ENCODE results near the gene LYPD8.

Gene LYPD8

DNA sequence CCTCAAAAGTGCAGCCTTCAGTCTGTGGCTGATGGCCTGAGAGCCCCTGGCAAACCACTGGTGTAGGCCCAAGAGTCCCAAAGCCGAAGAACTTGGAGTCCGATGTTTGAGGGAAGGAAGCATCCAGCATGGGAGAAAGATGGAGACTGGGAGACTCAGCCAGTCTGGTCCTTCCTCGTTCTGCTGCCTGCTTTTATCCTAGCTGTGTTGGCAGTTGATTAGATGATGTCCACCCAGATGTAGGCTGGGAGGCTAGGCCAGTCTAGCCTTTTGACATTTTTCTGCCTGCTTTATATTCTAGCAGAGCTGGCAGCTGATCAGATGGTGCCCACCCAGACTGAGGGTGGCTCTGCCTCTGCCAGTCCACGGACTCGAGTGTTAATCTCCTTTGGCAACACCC lies 1.1 kb upstream of the LYPD8 start:
- no peak for DNase-seq

DNA sequence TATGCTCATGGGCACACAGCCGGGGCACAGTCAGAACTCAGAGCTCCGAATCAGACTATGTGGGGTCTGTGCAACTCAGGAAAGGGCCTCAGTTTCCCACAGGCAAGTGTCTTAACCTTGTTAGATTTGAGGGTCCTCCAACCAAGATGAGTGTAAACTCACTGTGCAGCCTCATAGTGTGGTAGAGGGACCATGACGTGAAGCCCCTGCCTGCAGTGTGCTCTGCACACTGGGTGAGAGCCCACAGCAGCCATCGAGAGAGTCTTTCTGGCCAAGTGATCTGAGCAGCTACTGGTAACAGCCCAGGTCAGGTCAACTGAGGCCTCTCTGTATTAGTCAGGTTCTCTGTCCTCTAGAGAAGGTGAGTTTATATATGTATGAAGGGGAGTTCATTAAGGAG lies 592 bp upstream of the LYPD8 start:
- no peak for DNase-seq

DNA sequence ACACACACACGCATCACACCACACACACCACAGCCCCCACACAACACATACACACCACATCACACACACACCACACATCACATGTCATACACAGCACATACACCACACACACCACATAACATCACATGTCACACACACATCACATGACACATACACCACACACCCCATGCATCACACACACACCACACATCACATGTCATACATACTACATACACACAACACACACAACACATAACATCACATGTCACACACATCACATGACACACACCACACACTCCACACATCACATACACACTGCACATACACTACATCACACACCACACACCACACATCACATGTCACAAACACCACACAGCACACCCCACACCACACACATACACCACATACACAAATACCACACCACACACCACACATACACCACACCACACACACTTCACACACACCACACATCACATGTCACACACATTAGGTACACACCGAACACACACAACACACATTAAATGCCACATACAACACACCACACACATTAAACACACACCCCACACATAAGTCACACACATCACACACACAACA lies 1.8 kb downstream of the LYPD8 start:
- no peak for DNase-seq

DNA sequence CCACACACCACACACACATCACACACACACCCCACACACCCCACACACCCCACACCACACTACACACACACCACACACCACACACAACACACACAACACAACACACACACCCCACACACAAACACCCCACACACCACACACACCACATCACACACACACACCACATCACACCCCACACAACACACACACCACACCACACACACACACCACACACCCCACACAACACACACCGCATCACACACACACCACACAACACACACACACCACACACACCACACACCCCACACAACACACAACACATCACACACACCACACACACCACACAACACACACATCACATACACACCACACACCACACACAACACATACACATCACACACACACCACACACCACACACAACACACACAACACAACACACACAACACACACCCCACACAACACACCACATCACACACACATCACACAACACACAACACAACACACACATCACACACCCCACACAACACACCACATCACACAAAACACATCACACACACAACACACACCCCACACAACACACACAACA lies 2.4 kb downstream of the LYPD8 start:
- DNase-seq: no peak

DNA sequence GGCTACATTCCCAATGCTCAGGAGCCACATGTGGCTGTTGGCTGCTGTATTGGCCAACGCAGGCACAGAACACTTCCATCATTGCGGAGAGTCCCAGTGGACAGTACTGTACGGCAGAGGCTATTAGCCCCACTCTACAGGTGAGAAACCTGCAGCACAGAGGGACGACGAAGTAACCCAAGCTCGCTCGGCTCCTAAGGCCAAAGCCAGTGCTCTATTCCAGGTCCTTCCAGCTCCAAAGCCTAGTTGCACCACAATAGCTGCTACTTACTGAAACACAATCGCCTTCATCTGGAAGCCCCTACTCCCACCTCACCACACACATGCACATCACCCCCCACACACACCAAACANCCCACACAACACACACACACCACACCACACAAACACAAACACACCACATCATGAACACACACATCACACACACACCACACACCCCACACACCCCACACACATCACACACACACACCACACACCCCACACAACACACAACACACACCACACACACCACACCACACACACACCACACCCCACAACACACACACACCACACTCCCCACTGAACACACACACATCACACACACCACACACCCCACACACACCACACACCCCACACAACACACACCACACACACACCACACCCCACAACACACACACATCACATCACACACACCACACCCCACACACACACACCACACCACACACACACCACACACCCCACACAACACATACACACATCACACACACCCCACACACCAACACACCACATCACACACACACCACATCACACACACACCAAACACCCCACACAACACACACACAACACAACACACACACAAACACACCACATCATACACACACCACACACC lies 3.2 kb downstream of the LYPD8 start:
- no peak for DNase-seq

DNA sequence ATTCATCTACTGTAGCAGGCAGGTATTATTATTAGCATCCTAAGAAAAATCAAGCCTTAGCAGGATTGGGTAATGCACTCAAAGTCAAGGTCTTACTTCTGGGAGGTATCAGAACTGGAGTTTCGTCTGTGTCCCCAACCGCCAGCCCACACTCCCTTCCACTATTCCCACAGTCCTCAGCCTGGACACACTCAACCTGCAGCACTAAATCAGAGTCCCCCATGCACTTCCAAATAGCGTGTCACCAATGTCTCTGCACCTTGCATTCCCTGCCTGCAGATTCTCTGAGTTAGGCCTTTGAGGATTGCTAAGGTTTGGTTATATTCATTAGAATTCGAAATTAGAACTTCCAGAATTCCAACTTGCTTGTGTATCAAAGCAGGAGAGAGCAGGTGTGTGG lies 3.9 kb downstream of the LYPD8 start:
- DNase-seq: no peak

DNA sequence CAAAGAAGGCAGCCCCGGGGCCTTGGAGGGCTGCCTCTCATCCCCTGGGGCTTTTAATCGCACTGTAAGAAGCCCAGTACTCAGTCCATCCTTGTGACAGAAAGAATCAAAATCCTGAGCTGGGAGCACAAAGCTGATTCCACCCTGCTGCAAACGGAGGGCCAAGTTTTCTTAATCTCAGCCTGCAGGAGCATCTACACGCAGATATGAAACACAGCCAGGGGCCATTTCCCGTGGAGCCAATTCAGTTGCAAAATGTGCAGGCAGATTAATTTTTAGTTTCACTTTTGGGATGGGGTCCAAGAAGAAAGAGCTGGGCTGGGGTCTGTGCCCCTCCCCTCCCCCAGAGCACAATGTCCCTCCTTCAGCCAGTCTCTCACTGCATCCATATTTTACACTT lies 4.4 kb downstream of the LYPD8 start:
- DNase-seq: no peak

DNA sequence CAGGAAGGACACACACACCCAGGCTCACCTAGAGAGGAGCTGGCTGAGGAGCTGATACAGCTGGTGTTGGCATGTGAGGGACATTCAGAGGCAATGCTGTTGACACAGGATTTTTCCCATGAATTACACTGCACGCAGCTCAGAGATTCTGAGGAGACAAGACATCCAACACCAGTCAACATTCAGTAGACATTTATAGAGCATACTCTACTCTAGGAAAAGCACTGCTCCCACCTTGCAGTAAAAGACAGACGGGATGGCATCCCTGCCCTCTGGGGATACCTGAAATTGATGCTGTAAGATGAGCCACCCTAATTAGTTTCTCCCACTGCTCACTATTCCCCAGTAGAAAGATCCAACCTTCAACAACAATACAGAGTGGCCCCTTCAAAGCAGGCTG lies 5.1 kb downstream of the LYPD8 start:
- DNase-seq: no peak

DNA sequence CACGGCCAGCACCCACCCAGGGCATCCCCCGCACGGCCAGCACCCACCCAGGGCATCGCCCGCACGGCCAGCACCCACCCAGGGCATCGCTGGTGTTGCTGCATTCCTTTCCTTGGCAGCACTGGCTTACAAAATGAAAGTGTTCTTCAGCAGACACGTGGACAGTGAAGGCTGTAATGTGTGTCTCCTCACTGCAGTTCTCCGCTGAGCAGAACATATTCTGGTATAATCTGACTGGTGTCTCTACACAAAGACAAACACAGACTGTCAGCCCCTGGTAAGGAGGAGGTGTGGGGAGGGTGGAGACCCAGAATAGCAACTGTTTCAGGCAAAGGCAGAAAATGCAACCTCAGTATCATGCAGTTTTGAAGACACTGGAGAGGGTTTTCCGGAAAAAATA lies 7.3 kb downstream of the LYPD8 start:
- no peak for DNase-seq

DNA sequence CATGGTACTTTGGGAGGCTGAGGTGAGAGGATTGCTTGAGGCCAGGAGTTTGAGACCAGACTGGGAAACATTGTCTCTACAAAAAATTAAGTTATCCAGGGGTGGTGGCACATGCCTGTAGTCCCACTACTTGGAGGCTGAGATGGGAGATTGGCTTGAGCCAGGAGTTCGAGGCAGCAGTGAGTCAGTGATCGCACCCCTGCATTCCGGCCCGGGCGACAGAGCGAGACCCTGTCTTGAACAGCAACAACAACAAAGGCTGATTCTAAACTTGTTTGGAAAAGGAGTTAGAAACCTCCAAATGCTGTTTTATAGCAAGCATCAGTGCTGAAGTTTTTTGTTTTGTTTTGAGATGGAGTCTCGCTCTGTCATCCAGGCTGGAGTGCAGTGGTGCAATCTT lies 14.7 kb downstream of the LYPD8 start:
- no peak for DNase-seq

DNA sequence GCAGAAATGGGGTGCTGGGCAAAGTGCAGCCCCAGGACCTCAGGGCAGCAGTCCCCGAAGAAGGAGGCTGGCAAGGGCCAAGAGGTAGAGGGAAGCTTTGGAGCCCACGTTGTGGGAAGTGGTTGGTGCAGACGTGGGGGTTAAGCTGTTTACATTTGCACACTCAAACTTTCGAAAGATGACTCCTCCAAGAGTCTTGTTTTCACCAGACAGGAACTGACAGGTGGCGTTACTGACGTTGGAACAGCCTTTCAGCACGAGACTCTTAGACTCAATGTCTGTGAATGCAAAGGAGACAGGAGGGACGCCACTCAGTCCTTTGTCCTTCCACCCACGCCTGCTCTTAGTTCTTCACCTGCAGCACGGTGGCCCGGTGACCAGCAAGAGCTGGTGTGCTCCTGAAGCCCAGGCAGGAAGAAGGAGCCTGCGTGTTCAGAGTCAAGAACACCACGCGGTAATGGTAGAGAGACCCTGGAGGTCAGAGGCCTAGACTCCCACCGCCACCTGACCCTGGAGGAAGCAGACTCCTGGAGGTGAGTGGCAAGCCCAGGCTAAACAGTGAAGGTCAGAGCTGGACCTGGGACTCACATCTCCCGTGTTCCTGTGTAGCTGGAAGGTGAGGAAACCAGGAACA lies 15.9 kb downstream of the LYPD8 start:
- no peak for DNase-seq

DNA sequence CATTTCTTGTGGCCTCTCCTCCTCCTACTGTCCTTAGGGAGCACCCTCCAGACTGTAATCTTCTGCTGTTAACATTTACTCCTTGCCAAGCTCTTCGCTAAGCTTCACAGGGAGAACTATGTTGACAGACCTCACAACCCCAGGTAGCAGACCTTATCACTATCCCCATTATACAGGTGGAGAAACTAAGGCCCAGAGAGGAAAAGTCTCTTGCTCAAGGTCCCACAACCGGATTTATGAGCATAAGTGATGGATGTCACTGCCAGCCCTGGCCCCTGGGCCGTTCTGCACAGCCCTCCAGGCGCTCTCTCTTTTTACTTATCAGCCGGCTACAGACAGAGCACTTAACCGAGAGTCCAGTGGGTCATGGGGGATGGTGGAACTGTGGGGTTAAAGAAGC lies 18.1 kb downstream of the LYPD8 start:
- DNase-seq: no peak

DNA sequence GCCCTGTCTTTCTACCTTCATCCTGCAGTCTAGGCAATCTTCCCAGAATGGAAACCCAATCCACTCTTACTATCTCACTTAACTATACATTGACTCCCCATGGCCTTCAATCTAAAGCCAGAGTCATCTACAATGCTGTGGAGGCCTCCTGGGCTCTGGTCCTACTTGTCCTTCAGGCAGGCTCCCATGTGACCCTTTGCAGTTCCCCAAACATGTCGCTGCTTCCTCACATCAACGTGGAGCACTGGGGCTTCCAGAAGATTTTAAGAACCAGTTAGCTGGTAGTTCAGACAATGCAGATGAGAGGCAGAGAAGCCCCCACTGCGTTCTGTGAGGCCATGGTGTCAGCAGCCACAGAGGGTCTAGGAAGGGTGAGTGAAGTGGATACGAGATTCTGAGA lies 18.6 kb downstream of the LYPD8 start:
- DNase-seq: no peak

DNA sequence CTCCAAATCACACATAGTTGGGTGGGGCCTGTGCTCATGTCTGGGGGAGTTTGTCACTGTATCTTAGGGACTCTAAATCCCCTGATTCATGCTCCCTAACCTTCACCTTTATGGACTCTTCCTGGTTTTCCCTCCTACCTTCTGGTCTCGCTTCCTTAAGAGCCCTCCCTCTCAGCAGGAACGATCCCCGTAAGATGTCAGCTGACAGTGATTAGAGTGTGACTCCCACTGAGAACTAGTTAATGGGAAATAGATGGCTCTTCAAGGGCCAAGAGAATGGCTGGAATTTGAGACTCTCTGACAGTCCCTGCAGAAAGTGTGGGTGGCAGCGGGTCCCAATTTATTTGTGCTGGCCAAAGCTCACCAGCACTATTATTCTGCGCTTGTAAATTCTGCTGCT lies 22.0 kb downstream of the LYPD8 start:
- no peak for DNase-seq

DNA sequence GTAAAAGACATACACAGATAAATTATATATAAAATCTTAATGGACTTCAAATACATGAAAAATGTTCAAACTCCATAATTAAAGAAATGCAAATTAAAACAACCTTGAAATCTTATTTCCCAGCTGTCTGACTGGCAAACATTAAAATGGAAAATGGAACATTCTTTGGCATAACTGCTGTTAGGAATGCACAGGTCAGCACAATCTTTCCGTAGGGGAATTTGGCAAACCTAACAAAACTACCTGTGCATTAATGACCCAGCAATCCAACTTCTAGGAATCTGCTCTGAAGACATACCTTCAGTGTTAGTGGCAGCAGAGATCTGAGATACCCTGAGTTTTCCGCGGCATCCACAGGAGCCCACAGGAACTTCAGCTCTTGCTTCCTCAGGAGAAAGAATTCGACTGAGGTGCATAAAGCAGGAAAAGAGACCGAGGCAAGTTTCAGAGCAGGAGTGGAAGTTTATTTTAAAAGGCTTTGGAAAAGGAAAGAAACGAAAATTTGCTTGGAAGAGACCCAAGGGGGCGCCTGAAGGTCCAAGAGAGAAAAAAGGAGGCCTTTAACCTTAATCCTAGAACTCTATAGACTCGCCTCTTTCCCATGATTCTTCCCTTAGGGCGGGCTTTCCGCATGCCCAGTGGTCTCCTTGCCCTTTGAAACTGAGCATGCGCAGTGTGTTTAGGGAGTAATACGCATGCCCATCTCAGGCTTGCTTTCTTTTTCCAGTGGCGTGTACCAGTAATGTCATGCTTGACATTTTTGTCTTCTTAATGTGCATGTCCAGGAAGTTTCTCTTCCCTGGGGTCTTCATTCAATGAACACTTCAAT lies 24.8 kb downstream of the LYPD8 start:
- DNase-seq: no peak

DNA sequence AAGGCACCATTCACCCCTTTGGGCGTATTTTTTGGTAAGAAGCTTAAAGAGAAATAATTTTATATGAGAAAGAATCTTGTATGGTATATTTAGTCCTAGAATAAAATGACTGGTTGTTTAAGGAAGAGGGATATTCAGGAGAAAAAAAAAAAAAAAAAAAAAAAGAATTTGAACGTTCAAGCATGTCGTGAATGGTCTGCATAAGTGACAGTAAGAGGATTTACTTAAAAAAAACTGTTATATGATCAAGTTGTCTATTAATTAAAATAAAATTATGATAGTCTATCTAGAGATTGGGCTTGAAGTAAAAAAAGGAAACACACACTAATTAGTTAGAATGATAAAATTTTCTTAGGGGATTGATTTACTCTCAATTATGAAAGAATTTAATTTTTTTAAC lies 41.3 kb downstream of the LYPD8 start:
- no peak for DNase-seq

DNA sequence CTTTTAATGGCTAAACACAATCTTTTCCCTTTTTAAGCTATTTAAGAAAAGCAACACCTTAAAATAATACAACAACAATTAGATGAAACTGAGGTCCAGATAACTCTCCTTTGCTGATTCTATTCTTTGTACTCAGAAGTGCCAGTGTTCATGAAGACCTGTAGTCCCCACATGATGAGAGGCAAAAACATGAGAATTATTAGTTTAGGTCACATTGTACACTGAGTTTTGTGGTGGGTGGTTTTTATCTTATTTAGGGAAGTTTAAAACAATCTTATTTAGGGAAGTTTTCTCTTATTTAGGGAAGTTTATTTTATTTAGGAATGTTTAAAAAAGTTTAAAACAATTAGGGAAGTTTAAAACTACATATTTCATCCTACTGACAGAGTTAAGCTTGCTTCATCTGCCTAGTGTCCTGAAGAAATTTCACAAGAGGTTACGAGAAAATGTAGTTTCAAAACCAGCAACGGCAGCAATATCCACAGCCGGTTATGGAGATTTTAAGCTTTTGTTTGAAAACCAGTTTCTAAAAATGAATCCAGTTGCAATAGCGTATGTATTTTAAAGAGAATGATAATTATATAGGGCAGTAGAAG lies 45.2 kb downstream of the LYPD8 start:
- DNase-seq: no peak

DNA sequence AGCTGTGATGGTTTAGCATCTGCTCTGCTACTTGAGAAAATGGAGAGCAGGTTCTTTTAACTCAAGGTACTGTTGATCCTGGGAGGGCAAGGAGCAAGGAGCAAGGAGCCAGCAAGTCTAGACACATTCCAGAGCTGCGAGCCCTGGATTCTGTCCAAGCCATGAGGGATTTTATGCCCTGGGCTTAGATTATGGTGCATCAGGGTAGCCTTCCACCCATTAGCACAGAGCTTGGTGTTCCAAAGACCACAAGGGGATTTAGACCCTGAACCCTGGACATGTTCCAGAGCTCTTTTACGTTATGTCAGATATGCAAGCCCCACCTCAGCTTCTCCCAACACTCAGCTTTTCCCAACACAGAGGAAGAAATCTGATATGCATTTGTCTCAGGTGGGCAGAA lies 51.0 kb downstream of the LYPD8 start:
- DNase-seq: no peak

DNA sequence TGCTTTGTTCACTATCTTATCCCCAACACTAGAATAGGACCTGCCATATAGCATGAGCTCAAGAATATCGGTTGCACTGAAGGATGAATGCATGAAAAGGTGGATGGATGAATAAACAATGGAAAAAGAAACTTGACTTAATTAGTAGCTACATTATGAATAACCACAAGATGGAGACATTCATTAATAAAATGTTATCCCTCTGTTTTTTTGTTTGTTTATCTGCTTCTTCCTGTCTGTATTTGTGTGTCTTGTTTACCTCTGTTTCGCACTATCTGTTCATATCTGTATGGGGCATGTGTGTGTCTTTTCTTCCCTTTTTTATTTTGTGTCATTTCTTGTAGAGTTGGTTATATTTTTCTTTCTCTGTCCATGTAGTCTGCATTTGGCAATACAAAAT lies 51.9 kb downstream of the LYPD8 start:
- no peak for DNase-seq

DNA sequence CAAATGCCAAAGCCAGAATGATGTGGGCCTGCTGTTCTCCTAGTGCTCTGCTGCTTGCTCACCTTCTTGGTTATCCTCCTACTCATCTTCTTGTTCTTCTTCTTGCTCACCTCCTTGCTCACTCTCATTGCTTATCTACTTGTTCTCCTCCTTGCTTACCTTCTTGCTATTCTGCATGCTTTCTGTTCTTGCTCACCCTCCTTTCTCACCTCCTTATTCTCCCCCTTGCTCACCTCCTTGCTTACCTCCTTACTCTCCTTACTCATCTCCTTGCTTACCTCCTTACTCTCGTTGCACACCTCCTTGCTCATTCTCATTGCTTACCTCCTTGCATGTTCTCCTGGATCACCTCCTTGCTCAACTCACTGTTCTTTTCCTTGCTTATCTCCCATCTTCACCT lies 52.8 kb downstream of the LYPD8 start, which contains the start of gene OR14I1:
OR14I1 (minus strand) TSS at position 53 of the 400 bp plus-strand sequence.
- DNase-seq: no peak

DNA sequence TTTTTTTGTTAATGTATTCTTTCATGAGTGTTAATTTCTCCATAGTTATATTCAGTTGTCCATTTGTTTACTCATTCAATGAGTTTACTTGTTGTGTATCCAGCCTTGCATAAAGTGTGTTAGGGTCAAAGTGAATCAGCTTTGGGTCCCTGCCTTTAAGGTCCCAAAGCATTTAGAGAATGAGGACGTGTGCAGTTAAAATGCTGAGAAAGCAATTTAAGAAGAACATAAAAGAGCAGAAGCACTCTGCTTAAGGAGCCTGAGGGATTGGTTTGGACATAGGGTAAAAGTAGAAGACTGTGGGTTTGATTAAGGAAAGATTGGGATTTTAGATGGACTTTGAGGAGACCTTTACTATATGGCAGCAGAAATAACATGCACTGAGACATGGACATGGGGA lies 56.5 kb downstream of the LYPD8 start:
- DNase-seq: no peak

DNA sequence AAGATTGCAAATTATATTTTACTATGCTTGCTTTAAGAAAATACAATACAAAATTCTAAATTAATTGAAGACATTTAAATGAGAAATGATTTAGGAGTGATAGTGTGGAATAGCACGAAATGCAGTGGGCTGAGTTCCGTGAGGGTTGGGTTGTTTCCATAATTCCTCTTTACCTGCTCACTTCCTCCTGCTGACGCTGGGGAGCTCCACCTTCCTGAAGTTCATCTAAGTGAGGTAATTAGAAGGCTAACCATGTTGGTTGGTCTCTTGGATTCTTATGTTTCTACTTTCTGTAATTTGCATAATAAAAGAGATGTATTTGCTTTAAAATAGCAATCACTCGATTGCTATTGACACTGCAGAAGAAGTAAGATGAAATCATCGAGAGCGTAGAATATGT lies 57.7 kb downstream of the LYPD8 start:
- no peak for DNase-seq

DNA sequence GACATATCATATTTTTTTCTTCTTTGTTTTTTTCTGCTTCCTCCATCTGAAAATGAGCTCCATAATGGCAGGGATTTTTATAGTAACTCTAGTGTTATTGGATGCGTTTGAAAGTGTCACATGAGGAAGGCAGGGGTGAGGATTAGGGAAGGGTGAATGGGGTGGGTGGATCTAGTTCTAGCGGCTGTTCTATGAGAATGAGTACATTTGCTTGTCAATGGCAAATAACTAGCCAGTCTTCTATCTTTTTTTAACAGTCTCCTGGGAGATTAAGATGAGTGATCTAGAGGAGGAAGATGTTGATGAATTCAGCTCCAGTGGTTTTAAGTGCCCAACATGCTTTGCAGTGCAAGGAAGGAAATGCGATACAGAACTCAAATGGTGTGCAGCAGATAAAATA lies 58.8 kb downstream of the LYPD8 start:
- no peak for DNase-seq

Measured in activated CD4-positive, alpha-beta T cell treated with anti-CD3 and anti-CD28 coated beads, Interleukin-2, amount 50 U/mL, for 1 hour (primary cell).